Endothelial cell of umbilical vein (primary cell): ENCODE measurements around the gene TMPRSS9. TPM values are rescaled to one million over a fixed set of nuclear protein-coding genes. Genes with fewer than 3 reads are reported as not detected.
A peak's percentile ranks its signal among the peaks of the same experiment; 100 is the strongest.

Experiments used
- BruUV-seq: library from RNA; stranded (reverse); fragments of 400-500 nt; replicated peaks from 2 replicates; lab custom pipeline; 2021; lab: Mats Ljungman, UMichigan
- CTCF ChIA-PET: fragments of 300-600, 350-600 bp; sonication (Branson Sonifier 250); formaldehyde crosslinking; loops from one replicate; lab custom pipeline; 2021; ENCODE audit warnings: antibody characterized with exemption, inconsistent platforms; lab: Charles Lee
- POLR2A ChIA-PET: fragments of 300-600, 350-600 bp; sonication (Branson Sonifier 250); formaldehyde crosslinking; loops from one replicate; lab custom pipeline; 2021; ENCODE audit warnings: antibody characterized with exemption, inconsistent platforms; lab: Charles Lee
- DNase-seq: peaks from one replicate; pipeline ENCODE4 v3.0.0-alpha.2; 2011; ENCODE audit warnings: low read depth, low spot score
- FAIRE-seq: peaks from 2 replicates; lab custom pipeline; 2011; peaks lifted over from hg19 to GRCh38; lab: Jason Lieb, UNC
- H2AFZ ChIP-seq: 2 replicates; pipeline ENCODE4 v1.6.0; 2012; ENCODE audit warnings: low read depth, low read length, control low read depth, inconsistent platforms
- H3K27ac ChIP-seq: 2 replicates; pipeline ENCODE4 v1.5.1; 2011; ENCODE audit warnings: low read depth, mild to moderate bottlenecking, control low read depth, low read length, moderate library complexity; ENCODE audit not compliant: insufficient read depth
- H3K27me3 ChIP-seq, 2 experiments: 2 replicates each; pipeline versions ENCODE4 v1.6.0 to v1.6.1; 2011; ENCODE audit warnings: low read length in 2 of 2, mixed read lengths in 1 of 2; ENCODE audit not compliant: control insufficient read depth in 2 of 2, insufficient read depth in 2 of 2
- H3K36me3 ChIP-seq, 2 experiments: 2 replicates in 1 of 2; 3 replicates in 1 of 2; pipeline ENCODE4 v1.5.1; 2011; ENCODE audit warnings: low read length in 2 of 2, mild to moderate bottlenecking in 1 of 2, moderate library complexity in 1 of 2; ENCODE audit not compliant: control insufficient read depth in 2 of 2, insufficient read depth in 2 of 2; ENCODE audit errors: extremely low read depth in 1 of 2
- H3K4me1 ChIP-seq: 3 replicates; pipeline ENCODE4 v1.5.1; 2011; ENCODE audit warnings: mild to moderate bottlenecking, low read length; ENCODE audit not compliant: control insufficient read depth, insufficient read depth; ENCODE audit errors: extremely low read depth
- H3K4me2 ChIP-seq: 2 replicates; pipeline ENCODE4 v1.6.1; 2011; ENCODE audit warnings: low read length, control low read depth, mixed read lengths; ENCODE audit not compliant: insufficient read depth
- H3K4me3 ChIP-seq, 3 experiments: fragments of 200-600 bp in 1 of 3; sonication (generic), shearing (Covaris generic) in 1 of 3; replicated peaks in 1 of 3; 2 replicates each; pipeline ENCODE4 v1.5.1; 2011 to 2016; ENCODE audit warnings: control low read depth in 3 of 3, low read length in 3 of 3, mild to moderate bottlenecking in 2 of 3, inconsistent platforms in 1 of 3, low read depth in 1 of 3, moderate library complexity in 1 of 3; ENCODE audit not compliant: insufficient read depth in 1 of 3
- H3K79me2 ChIP-seq: 2 replicates; pipeline ENCODE4 v1.6.0; 2012; ENCODE audit warnings: low read length, inconsistent platforms; ENCODE audit not compliant: control insufficient read depth, insufficient read depth
- H3K9ac ChIP-seq: replicated peaks from 2 replicates; pipeline ENCODE3; 2011; ENCODE audit warnings: low read length, control low read depth; ENCODE audit not compliant: insufficient read depth; ENCODE audit errors: extremely low read depth
- H3K9me1 ChIP-seq: replicated peaks from 3 replicates; pipeline ENCODE4 v1.6.0; 2011; ENCODE audit warnings: mild to moderate bottlenecking, low read length; ENCODE audit not compliant: control insufficient read depth, insufficient read depth; ENCODE audit errors: extremely low read depth
- H3K9me3 ChIP-seq: replicated peaks from 2 replicates; pipeline ENCODE4 v1.5.1; 2012; ENCODE audit warnings: low read length, inconsistent platforms; ENCODE audit not compliant: control insufficient read depth, insufficient read depth
- H4K20me1 ChIP-seq: replicated peaks from 2 replicates; pipeline ENCODE3; 2011; ENCODE audit warnings: mild to moderate bottlenecking, low read length; ENCODE audit not compliant: control insufficient read depth, insufficient read depth; ENCODE audit errors: extremely low read depth
- EZH2 ChIP-seq: IDR thresholded peaks from 2 replicates; pipeline ENCODE4 v1.6.1; 2012; ENCODE audit warnings: borderline replicate concordance, low read depth, mild to moderate bottlenecking, moderate library complexity, low read length, inconsistent platforms; ENCODE audit not compliant: severe bottlenecking
- FOS ChIP-seq: IDR thresholded peaks from 2 replicates; pipeline ENCODE4 v1.6.1; 2011; ENCODE audit warnings: mild to moderate bottlenecking, low read length, moderate library complexity, borderline replicate concordance; ENCODE audit not compliant: insufficient read depth
- MYC ChIP-seq: IDR thresholded peaks from one replicate; pipeline ENCODE4 v1.6.1; 2011; ENCODE audit warnings: mild to moderate bottlenecking, low read depth, low read length
- POLR2A ChIP-seq: IDR thresholded peaks from 2 replicates; pipeline ENCODE4 v1.6.1; 2012; ENCODE audit warnings: low read depth, mild to moderate bottlenecking, control low read depth, low read length
- POLR2AphosphoS5 ChIP-seq: IDR thresholded peaks from 2 replicates; pipeline ENCODE4 v1.6.1; 2012; ENCODE audit warnings: low read depth, mild to moderate bottlenecking, control low read depth, low read length, moderate library complexity; ENCODE audit not compliant: insufficient read depth
- dilution Hi-C: fragments of 300-500 bp; cut with MboI; formaldehyde crosslinking; loops from one replicate; pipeline ENCODE4 v1.15.0; 2019; ENCODE audit warnings: low sequenced_read_pairs; ENCODE audit not compliant: extremely low pct_ligation_motif_present
- intact Hi-C: fragments of 100-400 bp; cut with micrococcal nuclease; formaldehyde crosslinking; loops from one replicate; pipeline ENCODE4 v1.10.0; 2022
- polyA plus RNA-seq, 4 experiments: library from polyadenylated mRNA; depleted of rRNA in 3 of 4; stranded (reverse) in 3 of 4; unstranded in 1 of 4; fragments of >200 nt; gene quantifications; 2 replicates each; pipeline versions ENCODE4 v1.2.1 to v1.2.3, GENCODE V29; 2011 to 2012; ENCODE audit warnings: missing spikeins in 1 of 4
- total RNA-seq: library from RNA; stranded (reverse); gene quantifications from 2 replicates; pipeline ENCODE4 v1.2.3, GENCODE V29; 2021
- TF ChIP-seq, protein P1 (sequence below): IDR thresholded peaks from 2 replicates; pipeline ENCODE4 v1.6.1; 2011; ENCODE audit not compliant: insufficient read depth, insufficient read length
- TF ChIP-seq, protein P2 (sequence below), 2 donors: IDR thresholded peaks; 1 replicate in 1 of 2; 2 replicates in 1 of 2; pipeline ENCODE4 v1.5.1; 2011; ENCODE audit warnings: low read length in 2 of 2, mild to moderate bottlenecking in 2 of 2, moderate library complexity in 2 of 2, control low read depth in 1 of 2, inconsistent platforms in 1 of 2, low read depth in 1 of 2; ENCODE audit not compliant: insufficient read depth in 1 of 2; ENCODE audit errors: extremely low read depth in 1 of 2

The TMPRSS9 gene
- total and polyA plus RNA-seq, 2 donors (not counting 3 experiments of a cell fraction or from before 2014, with no cell fraction given), result not detected

DNA sequence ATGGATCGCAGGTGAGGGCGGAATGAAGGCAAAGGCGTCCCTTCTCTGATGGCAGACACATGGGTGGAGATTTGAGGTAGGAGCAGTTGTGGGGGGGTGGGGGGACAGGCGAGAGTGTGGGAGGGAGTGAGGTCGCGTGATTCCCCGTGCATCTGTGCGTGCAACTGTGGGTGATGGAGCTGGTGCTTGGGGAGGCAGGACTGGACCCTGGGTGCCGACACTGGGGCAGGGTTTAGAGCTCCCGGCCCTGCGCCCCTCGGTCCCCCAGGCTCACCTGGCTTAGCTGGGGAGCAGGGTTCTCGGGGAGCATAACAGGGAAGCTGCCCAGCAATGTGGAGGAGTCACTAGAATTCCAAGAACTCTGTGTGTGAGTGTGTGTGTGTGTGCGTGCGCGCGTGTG lies 3.4 kb downstream of the TMPRSS9 start:
- Histone ChIP-seq H3K79me2 (no peaks in the 10 kb centered on the region), H3K9ac (no peak overlapping the region), H3K4me3 (no peak overlapping the region), H3K4me1 (no peaks in the 10 kb centered on the region), H3K36me3 (no peaks in the 10 kb centered on the region), H3K9me3 (no peaks in the 10 kb centered on the region), H3K27me3 (peaks cover 6 to 11% of the 10 kb centered on the region in 2 experiments), H3K9me1 (no peaks in the 10 kb centered on the region), H4K20me1 (no peaks in the 10 kb centered on the region), H2AFZ (no peak overlapping the region), H3K27ac (no peak overlapping the region), H3K4me2 (no peak overlapping the region)
- FAIRE-seq (no peak), DNase-seq (no peak)
- ChIA-PET CTCF (no interaction called here), POLR2A (interaction anchor here (0.7 kb wide), 1 partner anchor 264 kb away, joined by 3 read pairs; no protein-coding TSS in a partner anchor)
- dilution Hi-C loops (no loop called here), intact Hi-C loops (no loop called here)
- BruUV-seq, result no TSS peak
- TF ChIP-seq, protein P1, sequence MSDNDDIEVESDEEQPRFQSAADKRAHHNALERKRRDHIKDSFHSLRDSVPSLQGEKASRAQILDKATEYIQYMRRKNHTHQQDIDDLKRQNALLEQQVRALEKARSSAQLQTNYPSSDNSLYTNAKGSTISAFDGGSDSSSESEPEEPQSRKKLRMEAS, result no peak
- TF ChIP-seq POLR2AphosphoS5 (no peak), POLR2A (no peak), FOS (no peak), MYC (no peak), EZH2 (no peak)

DNA sequence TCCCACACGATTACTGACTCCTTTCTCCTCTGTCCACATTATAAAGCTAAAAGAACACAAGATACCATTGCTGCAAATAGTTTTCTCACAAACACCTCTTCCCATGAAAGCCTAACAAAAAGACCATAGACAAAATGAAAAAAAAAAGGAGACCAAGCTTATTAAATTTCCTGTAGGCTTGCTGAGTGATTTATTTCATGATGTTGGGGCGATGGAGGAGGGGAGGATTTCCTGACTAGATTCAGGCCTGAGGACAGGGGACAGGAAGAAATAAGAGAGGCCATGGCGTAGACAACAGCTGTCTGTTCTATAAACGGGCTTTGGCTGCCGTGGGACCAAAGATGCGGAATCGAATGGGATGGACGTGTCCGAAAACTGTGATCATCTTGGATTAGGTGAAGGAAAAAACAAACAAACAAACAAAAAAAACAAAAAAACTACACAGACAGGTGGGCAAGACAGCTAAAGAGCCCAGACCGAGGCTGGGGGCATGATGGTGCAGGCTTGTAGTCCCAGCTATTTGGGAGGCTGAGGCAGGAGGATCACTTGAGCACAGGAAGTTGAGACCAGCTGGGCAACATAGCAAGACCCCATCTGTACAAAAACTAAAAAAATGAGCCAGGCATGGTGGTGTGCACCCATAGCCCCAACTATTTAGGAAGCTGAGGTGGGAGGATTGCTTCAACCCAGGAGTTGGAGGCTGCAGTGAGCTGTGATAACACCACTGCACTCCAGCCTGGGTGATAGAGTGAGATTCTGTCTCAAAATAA lies 5.3 kb downstream of the TMPRSS9 start:
- dilution Hi-C loops, result no loop called here
- Histone ChIP-seq H4K20me1 (no peaks in the 10 kb centered on the region), H3K27ac (no peak overlapping the region), H3K9ac (no peak overlapping the region), H3K9me1 (no peaks in the 10 kb centered on the region), H2AFZ (no peak overlapping the region), H3K36me3 (no peaks in the 10 kb centered on the region), H3K4me3 (no peak overlapping the region), H3K4me2 (no peak overlapping the region), H3K27me3 (peaks cover 4 to 5% of the 10 kb centered on the region in 2 experiments), H3K9me3 (no peaks in the 10 kb centered on the region), H3K4me1 (no peaks in the 10 kb centered on the region), H3K79me2 (no peaks in the 10 kb centered on the region)
- intact Hi-C loops, result no loop called here
- ChIA-PET POLR2A (no interaction called here), CTCF (interaction anchor here (0.9 to 2.3 kb wide), 2 partner anchors 10 to 71 kb away, joined by 3 to 8 read pairs; no protein-coding TSS in a partner anchor)
- FAIRE-seq (no peak), DNase-seq (peak; percentile 15)
- TF ChIP-seq FOS, result no peak
- TF ChIP-seq, protein P2, sequence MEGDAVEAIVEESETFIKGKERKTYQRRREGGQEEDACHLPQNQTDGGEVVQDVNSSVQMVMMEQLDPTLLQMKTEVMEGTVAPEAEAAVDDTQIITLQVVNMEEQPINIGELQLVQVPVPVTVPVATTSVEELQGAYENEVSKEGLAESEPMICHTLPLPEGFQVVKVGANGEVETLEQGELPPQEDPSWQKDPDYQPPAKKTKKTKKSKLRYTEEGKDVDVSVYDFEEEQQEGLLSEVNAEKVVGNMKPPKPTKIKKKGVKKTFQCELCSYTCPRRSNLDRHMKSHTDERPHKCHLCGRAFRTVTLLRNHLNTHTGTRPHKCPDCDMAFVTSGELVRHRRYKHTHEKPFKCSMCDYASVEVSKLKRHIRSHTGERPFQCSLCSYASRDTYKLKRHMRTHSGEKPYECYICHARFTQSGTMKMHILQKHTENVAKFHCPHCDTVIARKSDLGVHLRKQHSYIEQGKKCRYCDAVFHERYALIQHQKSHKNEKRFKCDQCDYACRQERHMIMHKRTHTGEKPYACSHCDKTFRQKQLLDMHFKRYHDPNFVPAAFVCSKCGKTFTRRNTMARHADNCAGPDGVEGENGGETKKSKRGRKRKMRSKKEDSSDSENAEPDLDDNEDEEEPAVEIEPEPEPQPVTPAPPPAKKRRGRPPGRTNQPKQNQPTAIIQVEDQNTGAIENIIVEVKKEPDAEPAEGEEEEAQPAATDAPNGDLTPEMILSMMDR (IDR thresholded peaks at IDR 0.05; ENCODE audit: extremely low read depth in 1 of 2, insufficient read depth in 1 of 2, low read depth in 1 of 2, low read length in 2 of 2), result no peak
- no TSS peak for BruUV-seq
